NOMO-1 treated with DMSO at 0.1 percent for 48 hours (cell line): ENCODE measurements around the gene FNDC5.

Experiments used
- DNase-seq: peaks from one replicate; lab custom pipeline; 2025; ENCODE audit not compliant: unreplicated experiment; lab: John Stamatoyannopoulos, UW

The FNDC5 gene

DNA sequence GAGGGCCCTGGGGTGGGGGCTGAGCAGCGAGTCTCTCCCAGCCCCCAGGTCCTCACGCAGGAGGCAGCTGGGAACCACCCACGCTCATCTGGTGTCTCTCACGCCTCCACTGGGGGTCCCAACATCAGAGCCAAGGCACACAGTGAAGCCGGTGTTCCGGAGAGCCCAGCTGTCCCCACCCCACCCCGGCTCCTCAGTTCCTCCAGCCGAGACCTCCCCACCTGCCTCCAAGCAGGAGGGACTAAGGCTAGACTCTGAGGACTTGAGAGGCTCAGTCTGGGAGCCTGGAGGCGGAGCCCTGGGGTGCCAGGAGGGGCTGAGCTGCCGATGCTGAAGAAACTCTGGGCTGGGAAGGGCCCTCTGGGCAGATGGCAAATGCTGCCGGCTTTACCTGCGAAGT, 14.0 kb upstream of the FNDC5 start:
- DNase-seq = no peak

DNA sequence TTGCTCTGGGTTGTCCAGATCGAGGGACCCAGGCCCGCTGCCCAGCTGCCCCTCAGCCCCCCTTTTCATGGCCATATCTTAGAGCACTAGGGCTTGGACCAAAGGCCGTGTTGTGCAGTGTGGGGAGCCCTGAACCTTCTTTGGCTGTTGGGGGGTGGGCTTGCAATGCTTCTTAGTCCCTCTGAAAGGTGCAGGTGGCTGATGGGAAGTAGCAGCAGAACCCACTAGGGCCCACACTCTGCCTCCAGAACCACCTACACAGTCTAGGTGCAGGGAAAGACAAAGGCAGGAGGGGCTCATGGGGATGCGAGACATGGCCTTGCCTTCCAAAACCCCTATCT, 13.3 kb upstream of the FNDC5 start:
- DNase-seq = no peak

DNA sequence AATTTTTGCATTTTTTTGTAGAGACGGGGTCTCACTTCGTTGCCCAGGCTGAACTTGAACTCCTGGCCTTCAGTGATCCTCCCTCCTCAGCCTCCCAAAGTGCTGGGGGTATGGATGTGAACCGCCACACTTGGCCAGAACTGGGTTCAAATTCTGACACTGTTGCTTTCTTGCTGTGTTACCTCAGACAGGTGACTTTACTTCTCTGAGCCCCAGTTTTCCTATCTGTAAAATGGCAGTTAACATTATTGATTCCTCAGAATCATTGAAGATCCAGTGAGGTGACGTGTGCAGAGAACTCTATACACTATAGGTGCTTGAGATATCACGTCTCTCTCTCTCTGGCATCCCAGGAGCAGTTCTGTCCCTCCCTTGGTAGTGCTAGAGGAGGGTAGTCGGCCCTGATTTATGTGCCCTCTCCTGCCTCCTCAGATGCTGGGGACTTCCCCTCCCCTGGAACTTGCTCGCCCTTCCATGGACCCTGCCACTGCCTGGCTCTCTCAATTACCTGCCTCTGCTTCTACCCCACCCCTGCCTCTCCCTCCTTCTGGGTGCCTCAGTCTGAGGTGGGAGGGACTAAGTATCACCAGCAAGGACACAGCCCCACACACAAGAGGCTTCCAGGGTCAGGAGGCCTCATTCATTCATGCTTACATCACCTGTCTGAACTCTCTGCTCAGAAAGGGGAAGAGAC, 12.8 kb upstream of the FNDC5 start:
- DNase-seq = no peak

DNA sequence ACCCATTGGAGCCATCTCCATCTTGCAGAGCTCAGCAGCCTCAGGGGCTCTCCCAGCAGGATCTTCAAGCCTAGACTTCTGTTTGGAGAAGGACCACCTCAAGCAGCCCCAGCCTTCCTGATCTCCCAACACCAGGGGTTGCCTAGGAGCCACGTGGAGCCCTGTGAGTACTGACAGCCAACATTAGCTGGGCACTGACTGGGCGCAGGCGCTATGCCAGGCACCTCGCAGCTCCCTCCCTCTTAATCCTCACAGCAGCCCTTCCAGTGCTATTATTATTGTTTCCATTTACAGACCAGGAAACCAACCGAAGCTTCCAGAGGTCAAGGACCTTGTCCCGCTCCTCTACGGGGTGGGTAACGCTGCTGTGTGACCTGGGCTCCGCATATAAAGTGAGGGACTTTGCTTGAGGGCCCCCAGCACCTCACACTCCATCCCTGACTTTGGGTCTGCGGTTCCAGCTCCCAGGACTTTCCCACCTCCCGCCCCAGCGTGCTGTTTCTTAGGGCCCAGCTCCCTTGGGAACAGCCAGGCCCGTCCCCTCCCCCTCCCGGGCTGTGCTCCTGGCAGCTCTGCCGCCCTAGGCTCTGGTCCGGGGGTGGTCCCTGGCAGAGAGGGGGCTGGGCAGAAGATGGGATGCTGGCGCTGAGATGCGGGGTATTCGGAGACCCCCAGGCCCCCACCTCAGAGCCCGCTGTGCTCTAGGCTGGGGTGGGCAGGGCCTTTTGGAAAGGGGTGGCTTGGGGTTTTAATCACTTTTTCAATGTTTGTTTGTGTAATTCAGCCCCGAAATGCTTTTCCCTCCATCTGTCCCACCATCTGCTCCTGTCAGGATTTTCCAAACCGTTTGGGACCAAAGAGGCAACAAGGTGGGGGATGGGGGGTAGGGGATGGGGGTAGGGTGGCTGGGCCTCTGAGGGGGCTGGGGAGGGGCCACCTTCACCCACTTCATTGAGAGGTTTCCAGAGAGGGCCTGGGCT, 11.4 kb upstream of the FNDC5 start:
- DNase-seq = no peak

DNA sequence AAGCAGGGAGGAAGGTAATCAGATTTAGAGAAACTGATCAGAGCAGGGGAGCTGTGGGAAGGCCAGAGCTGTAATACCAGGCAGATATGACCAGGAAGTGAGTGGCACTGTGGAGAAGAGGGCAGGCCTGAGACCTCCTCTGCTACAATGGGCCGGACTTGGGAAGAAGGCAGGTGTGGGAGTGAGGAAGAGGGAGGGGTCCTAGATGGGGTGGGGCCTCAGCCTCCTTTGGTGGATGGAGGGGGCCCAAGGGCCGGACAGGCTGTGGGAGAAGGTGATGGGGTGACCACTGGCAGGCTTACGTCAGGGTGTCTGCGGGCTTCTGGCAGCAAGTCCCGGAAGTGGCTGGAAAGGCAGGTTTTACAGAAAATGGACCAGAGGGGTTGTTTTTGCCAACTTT, 10.6 kb upstream of the FNDC5 start:
- DNase-seq = no peak

DNA sequence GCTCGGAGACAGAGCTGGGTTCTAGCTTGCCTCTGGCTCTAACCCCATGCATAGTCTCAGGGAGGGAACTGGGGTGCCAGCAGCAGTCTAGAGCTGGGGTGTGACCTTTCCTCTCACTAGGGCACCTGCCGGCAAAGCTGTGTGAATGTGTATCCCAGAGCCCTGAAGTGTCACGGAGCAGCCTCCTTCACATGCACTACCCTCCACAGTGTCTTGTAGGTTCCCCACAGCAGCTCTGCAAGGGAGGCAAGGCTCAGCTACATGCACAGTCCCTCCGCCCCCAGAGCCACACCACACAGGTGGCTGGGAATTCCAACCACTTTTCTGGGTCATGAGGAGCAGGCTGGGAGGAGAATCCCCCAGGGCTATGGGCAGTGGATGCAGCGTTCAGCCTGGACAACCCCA, 7.9 kb upstream of the FNDC5 start:
- no peak for DNase-seq

DNA sequence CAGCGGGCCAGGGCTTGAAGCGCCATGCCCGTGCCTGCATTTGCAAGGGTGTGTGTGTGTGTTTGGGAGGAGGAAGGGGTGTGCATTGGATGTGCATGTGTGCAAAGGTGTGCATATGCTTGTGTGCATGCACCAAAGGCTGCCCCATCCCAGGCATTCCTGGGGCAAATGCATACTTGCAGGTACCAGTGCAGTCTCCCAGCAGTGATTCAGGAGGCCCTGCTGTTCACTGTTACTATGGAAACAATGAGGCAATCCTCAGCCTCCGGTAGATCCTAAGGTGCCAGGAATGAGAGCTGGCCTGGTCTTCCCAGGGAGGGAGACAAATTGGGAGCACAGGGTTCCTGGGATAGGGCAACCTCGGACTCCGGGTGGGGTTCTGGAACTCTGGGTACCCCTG, 7.5 kb upstream of the FNDC5 start:
- no peak for DNase-seq

DNA sequence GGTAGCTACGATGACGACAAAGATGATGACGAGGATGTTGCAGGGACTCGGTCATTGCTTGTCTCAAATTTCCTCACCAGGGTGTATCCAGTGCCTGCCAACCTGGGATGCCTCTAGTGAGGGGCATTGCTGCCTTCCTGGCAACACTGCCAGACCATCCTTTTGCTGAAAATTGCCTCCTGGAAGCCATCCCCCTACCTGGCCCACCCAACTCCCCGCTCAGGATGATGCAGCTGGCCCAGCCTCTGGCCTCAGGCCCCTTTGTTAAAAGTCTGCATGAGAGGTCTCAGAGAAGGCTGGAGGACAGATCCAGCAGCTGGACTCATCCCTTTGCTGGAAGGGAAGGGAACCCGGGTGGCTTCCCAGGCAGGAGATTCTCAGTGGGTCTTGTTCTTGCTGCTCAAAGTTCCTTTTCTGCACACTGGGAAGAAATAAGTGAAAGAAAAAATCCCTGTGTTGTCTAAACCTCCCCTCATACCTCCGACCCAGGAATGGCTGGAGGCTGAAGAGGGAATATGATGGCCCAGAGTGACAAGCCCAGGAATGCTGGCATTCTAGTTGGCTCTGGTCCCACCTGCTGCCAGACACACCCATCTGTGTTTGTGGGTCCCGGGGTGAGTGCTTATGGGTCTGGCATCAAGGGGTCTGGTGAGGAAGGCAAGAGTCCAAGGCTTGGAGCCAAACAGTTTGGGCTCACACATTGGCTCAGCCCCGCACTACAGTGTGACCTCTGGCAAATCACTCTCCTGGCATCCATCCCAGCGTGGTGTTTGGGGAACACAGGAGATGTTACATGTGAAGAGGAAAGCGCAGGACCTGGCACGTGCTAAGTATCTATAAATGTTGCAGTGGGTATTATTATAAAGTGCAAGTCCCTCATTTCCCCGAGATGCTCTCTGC, 6.7 kb upstream of the FNDC5 start:
- no peak for DNase-seq

DNA sequence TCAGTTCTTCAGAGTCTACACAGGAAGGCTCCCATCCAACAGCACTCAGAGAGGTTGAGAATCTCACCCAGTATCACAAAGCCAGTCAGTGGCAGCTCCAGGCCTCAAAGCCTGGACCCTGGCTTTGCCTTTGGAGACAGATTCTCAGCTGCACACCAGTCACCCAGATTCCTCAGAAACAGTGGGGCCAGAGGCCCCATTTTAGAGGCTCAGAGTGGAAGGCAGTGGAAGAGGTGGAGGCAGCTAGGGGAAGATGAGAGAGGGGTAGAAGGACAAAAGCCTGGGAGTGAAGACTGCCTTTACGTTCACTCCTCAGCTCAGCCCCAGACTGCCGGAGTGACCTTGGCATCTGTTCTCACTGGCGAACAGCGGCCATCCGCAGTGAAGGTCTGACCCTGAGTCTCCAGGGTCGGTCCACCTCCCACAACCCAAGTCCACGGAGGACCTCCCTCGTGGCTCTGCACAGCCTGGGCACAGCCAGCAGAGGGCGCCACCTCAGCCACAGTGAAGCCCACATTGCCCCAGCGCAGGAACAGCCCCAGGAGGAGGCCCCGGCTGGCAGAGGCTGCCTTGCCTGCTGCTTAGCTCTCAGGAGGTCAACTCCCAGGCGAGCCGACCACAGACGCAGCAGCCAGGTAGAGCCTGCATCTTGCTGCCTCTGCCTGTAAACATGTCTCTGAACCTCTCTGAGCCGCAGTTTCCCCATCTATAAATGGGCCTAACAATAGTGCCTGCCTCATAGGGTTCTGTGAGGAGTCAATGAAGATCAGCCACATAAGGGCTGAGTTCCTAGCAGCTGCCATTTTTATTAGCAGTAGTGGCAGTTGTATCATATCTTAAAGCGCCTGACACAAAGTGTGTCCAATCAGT, 5.9 kb upstream of the FNDC5 start:
- DNase-seq = peak; percentile 49

DNA sequence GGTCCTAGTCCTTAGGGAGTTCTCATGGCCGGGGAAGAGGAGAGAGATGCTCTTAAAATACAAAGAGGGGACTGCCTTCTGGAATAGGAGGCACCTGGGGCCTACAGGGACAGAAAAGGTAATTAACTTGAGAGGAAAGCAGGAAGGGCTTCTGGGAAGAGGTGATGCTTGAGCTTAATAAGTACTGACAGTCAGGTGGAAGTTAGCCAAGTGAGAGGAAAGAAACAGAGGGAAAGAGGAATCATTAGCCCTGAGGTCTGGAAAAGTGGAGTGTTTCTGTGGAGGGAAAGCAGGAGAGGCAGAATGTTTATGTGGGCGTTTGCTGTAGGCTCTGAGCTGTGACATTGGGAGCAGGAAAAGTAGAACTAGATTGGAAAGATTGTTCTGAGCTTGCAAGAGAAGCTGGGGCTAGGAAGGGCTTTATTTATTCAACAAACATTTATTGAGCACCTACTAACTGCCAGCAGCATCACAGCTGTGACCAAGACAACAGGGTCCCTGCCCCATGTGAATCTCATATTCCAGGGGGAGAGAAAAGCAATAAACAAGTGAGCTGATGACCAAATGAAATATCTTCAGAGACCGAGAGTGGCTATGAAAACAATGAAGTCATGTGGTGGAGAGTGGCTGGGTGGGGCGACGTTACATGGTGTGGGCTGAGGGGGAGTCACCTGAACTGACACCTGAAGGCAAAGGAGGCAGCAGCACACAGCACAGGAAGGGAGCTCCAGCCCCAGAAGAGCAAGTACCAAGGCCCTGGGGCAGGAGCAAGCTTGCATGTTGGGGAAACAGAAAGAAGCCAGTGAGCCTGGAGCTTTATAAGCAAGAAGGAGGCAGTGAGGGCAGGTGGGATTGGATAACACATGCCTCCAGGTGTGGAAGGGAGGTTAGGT, 4.4 kb upstream of the FNDC5 start:
- DNase-seq = no peak

DNA sequence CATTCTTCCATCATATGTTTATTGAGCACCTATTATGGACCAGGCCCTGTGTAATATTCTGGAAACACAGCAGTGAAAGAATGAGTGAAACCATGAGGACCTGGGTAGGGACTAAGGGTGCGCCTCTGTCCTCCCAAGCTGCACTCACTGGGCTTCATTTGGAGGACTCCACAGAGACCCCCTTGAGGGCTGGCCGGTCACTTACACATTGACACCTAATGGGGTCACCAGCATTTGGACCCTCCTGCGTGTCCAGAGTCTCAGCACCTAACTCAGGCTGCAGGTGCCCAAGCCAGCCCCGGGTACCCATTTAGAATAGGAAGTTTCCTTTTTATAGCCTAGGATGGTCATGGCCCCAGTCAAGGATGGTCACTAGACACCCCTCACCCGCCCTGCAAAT, 2.8 kb upstream of the FNDC5 start:
- DNase-seq = no peak

DNA sequence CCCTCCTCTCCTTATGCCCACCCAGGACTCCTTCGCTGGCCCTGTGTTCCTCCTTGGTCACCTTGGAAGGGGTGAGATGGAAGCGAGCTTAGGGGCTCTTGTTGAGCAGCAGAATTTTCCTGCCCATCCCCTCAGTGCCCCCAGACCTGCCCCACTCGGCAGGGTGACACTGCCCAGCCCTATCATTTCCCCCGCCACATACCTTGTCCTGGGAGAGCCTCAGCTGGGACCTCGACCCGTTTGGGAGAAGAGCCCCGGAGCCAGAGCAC, 1.4 kb upstream of the FNDC5 start:
- no peak for DNase-seq

DNA sequence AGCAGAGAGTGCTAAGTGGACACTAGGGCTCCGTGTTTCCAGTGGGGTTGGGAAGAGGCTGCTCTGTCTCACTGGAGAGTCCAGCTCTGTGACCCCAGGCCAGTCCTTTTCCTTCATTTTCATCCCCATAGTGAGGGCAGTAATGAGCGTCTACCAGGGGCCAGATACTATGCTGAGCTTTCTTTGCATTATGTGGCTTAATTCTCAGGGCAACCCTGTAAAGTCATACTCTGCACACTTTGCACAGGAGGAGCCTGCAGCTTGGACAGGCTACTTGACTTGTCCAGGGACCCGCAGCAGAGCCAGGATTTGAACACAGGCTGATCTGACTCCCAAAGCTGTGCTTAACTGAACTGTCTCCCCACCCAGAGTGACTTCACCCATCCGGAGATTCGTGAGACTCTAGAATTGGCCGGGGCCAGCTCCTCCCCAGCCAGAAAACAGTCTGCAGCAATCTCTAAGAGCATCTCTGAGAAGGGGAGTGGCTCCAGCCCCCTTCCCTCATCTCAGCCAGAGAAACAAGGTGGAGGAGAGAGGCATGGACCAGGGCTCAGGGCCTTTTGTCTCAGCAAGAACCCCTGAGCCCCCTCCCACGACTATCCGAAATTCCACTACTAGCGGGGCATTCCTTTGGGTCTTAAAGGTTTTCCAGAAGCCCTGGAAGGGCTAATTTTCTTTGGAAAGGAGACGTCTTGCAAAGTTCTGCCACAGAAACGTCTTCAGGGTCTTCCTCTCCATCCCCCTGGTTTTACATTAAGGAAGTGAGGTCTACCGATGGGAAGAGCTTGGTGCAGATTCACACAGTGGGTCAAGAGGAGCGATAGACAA, 866 bp upstream of the FNDC5 start:
- DNase-seq = no peak

DNA sequence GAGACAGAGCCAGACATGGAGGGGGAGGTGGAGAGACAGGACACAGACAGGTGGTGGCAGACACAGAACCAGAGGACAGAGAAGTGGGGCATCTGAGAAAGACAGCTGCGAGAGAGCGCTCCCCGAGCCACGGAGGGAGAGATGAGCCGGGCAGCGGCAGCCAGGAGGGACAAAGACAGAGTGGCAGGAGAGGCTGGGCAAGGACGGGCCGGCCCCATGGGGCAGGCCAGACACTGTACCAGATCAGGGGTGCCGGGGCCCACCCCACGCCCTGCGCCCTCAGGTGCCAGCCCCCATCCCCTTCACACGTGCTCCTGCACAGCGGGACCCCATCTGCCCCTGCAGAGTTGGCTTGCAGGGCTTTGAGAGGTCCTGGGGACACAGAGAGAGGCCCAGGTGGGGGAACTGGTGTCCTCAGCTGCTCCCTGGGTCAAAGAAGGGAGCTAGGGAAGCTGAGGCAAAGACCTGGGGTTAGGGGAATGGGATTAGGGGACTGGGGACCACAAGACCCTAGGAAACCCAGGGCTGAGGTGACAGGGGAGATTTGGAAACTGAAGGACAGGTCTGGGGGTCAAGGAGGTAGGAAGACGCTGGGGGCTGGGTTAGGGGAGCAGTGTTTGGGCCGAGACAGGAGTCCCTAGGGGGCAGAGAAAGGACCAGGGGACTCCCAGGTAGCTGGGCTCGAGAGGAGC, 643 bp downstream of the FNDC5 start:
- DNase-seq = no peak

DNA sequence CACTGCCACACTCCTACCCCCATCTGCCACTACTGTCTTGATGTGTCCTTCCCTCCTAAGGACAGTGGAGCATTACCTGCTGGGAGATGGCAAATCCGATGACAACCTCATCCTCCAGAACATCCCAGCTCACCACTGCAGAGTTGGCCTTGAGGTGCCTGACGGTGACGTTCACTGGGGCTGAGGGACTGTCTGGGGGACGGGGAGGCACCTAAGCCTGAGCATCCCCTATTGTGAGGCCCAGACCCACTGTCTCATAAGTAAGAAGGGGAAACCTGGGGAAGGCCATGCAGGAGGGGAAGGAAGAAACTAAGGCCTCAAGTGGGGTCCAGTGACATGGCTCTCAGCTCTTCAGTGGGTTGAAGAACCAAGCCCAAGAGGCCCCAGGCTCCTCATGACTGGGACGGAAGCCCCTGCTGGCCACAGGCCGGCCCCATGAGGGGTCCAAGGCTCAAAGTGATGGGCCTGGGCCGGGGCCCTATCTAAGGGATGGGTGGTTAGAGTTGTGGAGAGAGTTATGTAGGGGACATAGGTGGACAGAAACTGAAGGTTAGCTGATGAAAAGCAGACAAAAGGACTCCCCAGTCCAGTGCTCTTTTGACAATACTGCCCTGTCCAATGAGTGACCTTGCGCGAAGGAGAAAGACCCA, 1.8 kb downstream of the FNDC5 start:
- no peak for DNase-seq

DNA sequence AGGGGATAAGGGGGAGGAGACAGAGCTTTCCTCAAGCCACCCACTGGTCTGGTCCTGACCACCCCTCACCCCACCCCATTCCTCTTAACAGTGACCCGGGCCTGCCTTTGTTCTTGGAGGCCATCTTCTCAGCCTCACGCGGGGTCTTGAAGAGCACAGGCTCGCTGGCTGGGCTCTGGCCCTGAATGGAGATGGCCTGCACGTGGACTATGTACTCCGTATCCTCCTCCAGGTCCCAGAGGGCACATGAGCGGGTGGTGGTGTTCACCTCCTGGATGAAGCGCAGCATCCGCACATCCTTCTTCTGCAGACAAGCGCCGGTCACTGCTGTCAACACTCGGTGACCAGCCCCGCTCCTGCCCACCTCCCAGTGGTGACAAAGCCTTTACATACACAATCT, 2.6 kb downstream of the FNDC5 start:
- no peak for DNase-seq

DNA sequence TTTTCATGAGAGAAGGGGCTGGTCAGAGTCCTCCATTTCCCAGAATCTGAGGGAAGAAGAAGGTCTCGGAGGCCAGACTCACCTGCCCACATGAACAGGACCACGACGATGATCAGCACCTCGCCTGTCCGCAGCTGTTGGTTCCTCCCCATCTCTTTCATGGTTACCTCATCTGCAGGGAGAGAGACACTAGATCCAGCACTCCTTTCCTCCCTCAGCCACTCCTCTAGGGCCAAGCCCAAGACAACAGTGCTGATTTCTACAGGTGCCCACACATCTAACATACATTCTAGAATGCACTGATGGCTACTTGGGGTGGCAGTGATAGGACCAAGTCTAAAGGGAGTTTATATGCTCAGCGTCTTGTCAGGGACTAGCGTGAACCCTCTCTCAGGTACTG, 3.0 kb downstream of the FNDC5 start:
- no peak for DNase-seq

DNA sequence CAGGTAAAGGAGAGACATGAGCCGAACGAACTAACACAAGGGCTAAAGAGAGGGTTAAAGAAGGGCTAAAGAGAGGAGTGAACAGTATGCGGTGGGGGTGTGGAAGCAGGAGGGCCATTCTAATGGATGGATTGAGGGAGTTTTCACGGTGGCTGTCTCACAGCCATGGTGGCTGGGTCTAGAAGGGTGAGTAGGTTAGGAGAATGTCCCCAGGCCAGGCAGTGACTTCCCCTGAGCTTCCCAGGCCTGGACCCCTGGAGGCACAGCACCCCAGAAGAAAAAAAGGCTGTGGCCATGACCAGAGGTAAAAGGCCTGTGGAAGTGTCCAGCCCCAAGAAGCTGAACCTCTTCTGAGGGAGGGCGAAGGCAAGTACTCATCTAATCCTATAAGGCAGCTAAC, 3.6 kb downstream of the FNDC5 start:
- DNase-seq = no peak
